RWPE1 (cell line): Measurements from ENCODE around the gene MYPN.

Source experiments
- CTCF ChIA-PET: fragments of 350-600 bp; sonication (Branson Sonifier 250); formaldehyde crosslinking; extraction: SDS; loops from one replicate; lab custom pipeline; 2021; lab: Yijun Ruan, JAX
- POLR2A ChIA-PET: fragments of 400-600 bp; formaldehyde crosslinking; extraction: SDS; loops from one replicate; lab custom pipeline; 2020; ENCODE audit warnings: antibody characterized with exemption; ENCODE audit not compliant: low non-redundant PET; lab: Yijun Ruan, JAX
- DNase-seq: peaks from one replicate; pipeline ENCODE4 v3.0.0; 2012; ENCODE audit warnings: low spot score
- H3K27ac ChIP-seq: fragments of 450-650 bp; 2 replicates; pipeline ENCODE4 v1.5.1; 2017
- CTCF ChIP-seq: fragments of 450-650 bp; conservative IDR thresholded peaks from 2 replicates; pipeline ENCODE4 v1.5.1; 2017; ENCODE audit warnings: low read depth, mild to moderate bottlenecking

MYPN gene

GRCh38 chr10:68109331-68109730 is at the start of gene MYPN:
MYPN (plus strand) TSS chr10:68109488; CDS start chr10:68121439, 11,951 bp downstream.
- DNase-seq, result no peak
- no peak within 1 kb of the TSS for H3K27ac ChIP-seq
- ChIA-PET POLR2A (no interaction called here), CTCF (no interaction called here)
- TF ChIP-seq CTCF, result no peak

GRCh38 chr10:68067029-68067428 is 42.3 kb upstream of the MYPN start:
- TF ChIP-seq CTCF, result no peak
- ChIA-PET POLR2A (interaction anchor here (0.5 kb wide), 1 partner anchor 44 kb away, joined by 5 read pairs; no protein-coding TSS in a partner anchor), CTCF (interaction anchor here (1.6 kb wide), 1 partner anchor 10 kb away, joined by 4 read pairs; no protein-coding TSS in a partner anchor)
- no peak for DNase-seq
- H3K27ac ChIP-seq, result no peak overlapping the region

- CTCF ChIA-PET, result interaction anchor here (1.6 kb wide), 1 partner anchor 10 kb away, joined by 4 read pairs; no protein-coding TSS in a partner anchor
- no peak overlapping the region for H3K27ac ChIP-seq
- POLR2A ChIA-PET, result interaction anchor here (0.5 kb wide), 1 partner anchor 45 kb away, joined by 5 read pairs; no protein-coding TSS in a partner anchor
- DNase-seq, result no peak
- no peak for TF ChIP-seq CTCF
These were observed 41.8 kb upstream of the MYPN start for GRCh38 chr10:68067508-68067907.

- no peak overlapping the region for H3K27ac ChIP-seq
- ChIA-PET POLR2A (interaction anchor here (0.6 kb wide), 1 partner anchor 75 kb away, joined by 3 read pairs; no protein-coding TSS in a partner anchor), CTCF (no interaction called here)
- TF ChIP-seq CTCF, result no peak
- no peak for DNase-seq
These were observed 35.7 kb upstream of the MYPN start for GRCh38 chr10:68073631-68074030.

GRCh38 chr10:68074031-68074774 is 35.1 kb upstream of the MYPN start:
- TF ChIP-seq CTCF, result no peak
- peak overlapping the region; percentile 99 for H3K27ac ChIP-seq
- POLR2A ChIA-PET, result interaction anchor here (0.5 to 0.6 kb wide), 2 partner anchors 22 to 219 kb away, joined by 3 to 4 read pairs; no protein-coding TSS in a partner anchor
- CTCF ChIA-PET, result interaction anchor here (0.7 kb wide), 1 partner anchor 225 kb away, joined by 4 read pairs; no protein-coding TSS in a partner anchor
- DNase-seq, result no peak

GRCh38 chr10:68074775-68075549 is 34.3 kb upstream of the MYPN start, which contains the start of gene HERC4:
HERC4 (minus strand) TSS chr10:68075283; CDS start chr10:68073108, 2,175 bp downstream.
- peak within 1 kb of the TSS; percentile 99 for H3K27ac ChIP-seq
- TF ChIP-seq CTCF, result no peak
- ChIA-PET POLR2A (interaction anchor here (0.6 to 0.7 kb wide), 2 partner anchors 220 to 1130 kb away, joined by 4 to 6 read pairs; no protein-coding TSS in a partner anchor), CTCF (interaction anchor here (0.7 to 0.9 kb wide), 2 partner anchors 12 to 224 kb away, joined by 3 to 4 read pairs; no protein-coding TSS in a partner anchor)
- DNase-seq, result peak; percentile 97
